ENCODE results near the gene PHACTR3.

Gene PHACTR3

GRCh38 chr20:59829786-59830664 is 225.7 kb downstream of the PHACTR3 start:
- no peaks in the 10 kb centered on the region for H3K36me3 ChIP-seq (ENCODE audit: control insufficient read depth, low read length)
- H3K27ac ChIP-seq (ENCODE audit: low read depth, low read length), result no peak overlapping the region
- H3K79me2 ChIP-seq (ENCODE audit: control insufficient read depth, low read length), result no peaks in the 10 kb centered on the region
- no peaks in the 10 kb centered on the region for H3F3A ChIP-seq (ENCODE audit: control insufficient read depth, insufficient read depth)
- H3K4me3 ChIP-seq (ENCODE audit: low read length), result no peak overlapping the region
- no peak for TF ChIP-seq CTCF (IDR thresholded peaks at IDR 0.05; ENCODE audit: low read depth, low read length, poor library complexity, severe bottlenecking)
- no peak for TF ChIP-seq EZH2phosphoT487 (IDR thresholded peaks at IDR 0.05; ENCODE audit: borderline replicate concordance, low read length)
- H3K4me1 ChIP-seq (ENCODE audit: control insufficient read depth, low read length), result no peaks in the 10 kb centered on the region
- 0 out of 2 replicates have a peak, but pooled peaks cover 3% of the 10 kb centered on the region for H3K27me3 ChIP-seq (ENCODE audit: control insufficient read depth, low read length)
- H4K20me1 ChIP-seq (ENCODE audit: control insufficient read depth, insufficient read depth, low read depth, low read length), result no peaks in the 10 kb centered on the region
- no peaks in the 10 kb centered on the region for H3K9me2 ChIP-seq (replicated peaks; ENCODE audit: control insufficient read depth, low read length)
- no peak overlapping the region for H3K4me2 ChIP-seq (ENCODE audit: low read length)
- H3K9me3 ChIP-seq (ENCODE audit: control insufficient read depth, insufficient read depth, low read length), result no peaks in the 10 kb centered on the region

- Histone ChIP-seq H3K9me3 (ENCODE audit: control insufficient read depth, insufficient read depth, low read length) (no peaks in the 10 kb centered on the region), H3K27me3 (ENCODE audit: control insufficient read depth, low read length) (peaks cover 5% of the 10 kb centered on the region; the same call in 1 of the 2 replicates), H3F3A (ENCODE audit: control insufficient read depth, insufficient read depth) (no peaks in the 10 kb centered on the region), H3K4me1 (ENCODE audit: control insufficient read depth, low read length) (no peaks in the 10 kb centered on the region), H4K20me1 (ENCODE audit: control insufficient read depth, insufficient read depth, low read depth, low read length) (no peaks in the 10 kb centered on the region), H3K36me3 (ENCODE audit: control insufficient read depth, low read length) (no peaks in the 10 kb centered on the region), H3K4me3 (ENCODE audit: low read length) (no peak overlapping the region), H3K79me2 (ENCODE audit: control insufficient read depth, low read length) (no peaks in the 10 kb centered on the region), H3K9me2 (replicated peaks; ENCODE audit: control insufficient read depth, low read length) (no peaks in the 10 kb centered on the region), H3K4me2 (ENCODE audit: low read length) (no peak overlapping the region), H3K27ac (ENCODE audit: low read depth, low read length) (no peak overlapping the region)
- TF ChIP-seq CTCF (IDR thresholded peaks at IDR 0.05; ENCODE audit: low read depth, low read length, poor library complexity, severe bottlenecking) (no peak), EZH2phosphoT487 (IDR thresholded peaks at IDR 0.05; ENCODE audit: borderline replicate concordance, low read length) (no peak)
Measured at GRCh38 chr20:59830665-59831023, 226.3 kb downstream of the PHACTR3 start.

- Histone ChIP-seq H3K9me3 (ENCODE audit: control insufficient read depth, insufficient read depth, low read length) (no peaks in the 10 kb centered on the region), H3K79me2 (ENCODE audit: control insufficient read depth, low read length) (no peaks in the 10 kb centered on the region), H3K27ac (ENCODE audit: low read depth, low read length) (no peak overlapping the region), H3K4me3 (ENCODE audit: low read length) (no peak overlapping the region), H3K27me3 (ENCODE audit: control insufficient read depth, low read length) (peaks cover 12% of the 10 kb centered on the region), H3K36me3 (ENCODE audit: control insufficient read depth, low read length) (no peaks in the 10 kb centered on the region), H4K20me1 (ENCODE audit: control insufficient read depth, insufficient read depth, low read depth, low read length) (no peaks in the 10 kb centered on the region), H3K4me2 (ENCODE audit: low read length) (no peak overlapping the region), H3F3A (ENCODE audit: control insufficient read depth, insufficient read depth) (no peaks in the 10 kb centered on the region), H3K4me1 (ENCODE audit: control insufficient read depth, low read length) (no peaks in the 10 kb centered on the region), H3K9me2 (replicated peaks; ENCODE audit: control insufficient read depth, low read length) (no peaks in the 10 kb centered on the region)
- TF ChIP-seq EZH2phosphoT487 (IDR thresholded peaks at IDR 0.05; ENCODE audit: borderline replicate concordance, low read length), result no peak
- TF ChIP-seq CTCF (IDR thresholded peaks at IDR 0.05; ENCODE audit: low read depth, low read length, poor library complexity, severe bottlenecking), result no peak
Measured at GRCh38 chr20:59831024-59831915, 226.9 kb downstream of the PHACTR3 start.
